KOPT-K1 (cell line): ENCODE measurements around the gene KCNA10.

ENCODE experiments used
- H3K27ac ChIP-seq: fragments of 200-600 bp; sonication (generic); 2 replicates; pipeline ENCODE4 v1.5.1; 2016; ENCODE audit warnings: antibody characterized with exemption, mild to moderate bottlenecking, low read depth, low read length; ENCODE audit not compliant: poor library complexity, severe bottlenecking
- H3K36me3 ChIP-seq: fragments of 200-600 bp; sonication (generic); 2 replicates; pipeline ENCODE4 v1.5.1; 2017; ENCODE audit warnings: antibody characterized with exemption, mild to moderate bottlenecking, low read length, moderate library complexity; ENCODE audit not compliant: insufficient read depth
- H3K9me3 ChIP-seq: fragments of 200-600 bp; sonication (generic); 2 replicates; pipeline ENCODE4 v1.5.1; 2017; ENCODE audit warnings: antibody characterized with exemption, low read length, mild to moderate bottlenecking; ENCODE audit not compliant: insufficient read depth, poor library complexity, severe bottlenecking

KCNA10 gene

DNA sequence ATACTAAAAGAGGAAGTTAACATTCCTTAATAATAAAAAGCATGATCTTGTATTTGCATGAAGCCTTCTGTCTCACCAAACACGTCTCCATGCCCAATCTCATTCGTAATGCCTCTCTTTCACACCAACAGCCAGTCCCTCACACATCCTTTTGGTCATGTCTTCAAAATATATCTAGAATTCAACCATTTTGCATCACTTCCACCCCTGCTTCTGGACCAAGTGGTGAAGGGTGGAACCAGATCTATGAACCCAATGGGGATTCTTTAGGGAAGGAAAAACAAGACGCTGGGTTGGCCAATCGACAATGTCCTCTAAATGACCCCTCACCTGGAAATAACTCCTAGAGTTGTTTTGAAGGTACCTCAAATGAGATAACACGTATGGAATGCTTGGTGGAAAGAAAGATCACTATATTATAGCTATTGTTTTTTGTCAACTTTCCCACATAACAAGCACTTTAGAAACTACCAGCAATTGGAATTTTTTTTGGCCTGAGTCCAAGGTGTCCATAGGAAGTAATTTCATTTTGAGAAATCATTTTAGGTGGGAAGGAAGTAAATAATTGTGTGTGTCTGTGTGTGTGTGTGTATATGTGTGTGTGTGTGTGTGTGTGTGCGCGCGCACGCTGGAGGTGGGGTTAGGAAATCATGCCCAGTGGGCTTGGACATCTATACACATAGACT is at the start of gene KCNA10:
TSS of gene KCNA10 (minus strand) at position 51 of the 686 bp plus-strand sequence. CDS start 388 bp downstream, outside the sequence.
- Histone ChIP-seq H3K27ac (no peak within 1 kb of the TSS), H3K36me3 (no peaks in the 10 kb centered on the region), H3K9me3 (no peaks in the 10 kb centered on the region)

- no peaks in the 10 kb centered on the region for H3K9me3 ChIP-seq
- H3K36me3 ChIP-seq = no peaks in the 10 kb centered on the region
- H3K27ac ChIP-seq = no peak overlapping the region
These were observed 47.9 kb upstream of the KCNA10 start for GRCh38 chr1:110566836-110567235.

- Histone ChIP-seq H3K27ac (no peak overlapping the region), H3K9me3 (no peaks in the 10 kb centered on the region), H3K36me3 (no peaks in the 10 kb centered on the region)
These were observed 46.6 kb upstream of the KCNA10 start for GRCh38 chr1:110565565-110565964.

- no peaks in the 10 kb centered on the region for H3K36me3 ChIP-seq
- no peak overlapping the region for H3K27ac ChIP-seq
- H3K9me3 ChIP-seq = no peaks in the 10 kb centered on the region
These were observed 44.1 kb upstream of the KCNA10 start for GRCh38 chr1:110563089-110563488.

DNA sequence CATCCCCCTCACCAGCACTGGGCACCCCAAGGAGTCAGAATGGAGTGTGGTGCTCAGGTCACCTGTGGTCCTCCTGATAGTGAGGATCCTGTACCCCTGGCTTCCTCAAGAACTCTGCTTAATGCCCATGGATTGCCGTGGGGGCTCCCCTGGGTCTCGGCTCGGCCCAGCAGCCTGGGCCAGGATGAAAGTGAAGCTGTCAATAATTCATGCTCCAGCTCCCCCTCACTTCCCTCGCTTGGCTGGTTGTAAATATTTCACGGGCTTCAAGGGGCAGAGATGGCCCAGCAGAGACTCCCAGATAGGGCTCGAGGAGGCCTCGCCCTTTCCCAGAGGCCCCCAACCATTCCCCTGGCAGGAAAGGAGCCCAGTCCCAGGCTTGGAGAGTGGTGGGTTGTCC is 42.6 kb upstream of the KCNA10 start:
- Histone ChIP-seq H3K9me3 (no peaks in the 10 kb centered on the region), H3K36me3 (no peaks in the 10 kb centered on the region), H3K27ac (no peak overlapping the region)

- H3K36me3 ChIP-seq = no peaks in the 10 kb centered on the region
- no peak overlapping the region for H3K27ac ChIP-seq
- no peaks in the 10 kb centered on the region for H3K9me3 ChIP-seq
These were observed 40.2 kb upstream of the KCNA10 start for GRCh38 chr1:110559157-110559556.

DNA sequence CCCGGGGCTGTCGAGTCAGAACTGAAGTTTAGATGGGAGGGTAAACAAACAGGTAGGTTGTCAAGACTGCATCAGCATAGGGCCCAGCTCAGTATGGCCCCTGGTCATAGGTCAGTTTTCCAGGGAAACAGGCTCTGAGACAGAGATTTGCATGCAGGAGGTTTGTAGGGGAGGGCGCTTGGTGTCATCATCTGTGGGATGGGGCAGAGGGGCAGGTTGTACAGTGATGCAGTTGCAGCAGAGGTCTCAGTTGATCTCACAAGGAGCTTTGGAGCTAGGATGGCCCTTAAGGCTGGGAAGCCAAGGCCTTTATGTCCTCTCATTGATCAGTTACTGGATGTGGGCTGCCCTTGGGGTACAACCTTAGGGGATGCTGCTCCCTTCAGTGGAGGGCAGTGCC is 38.5 kb upstream of the KCNA10 start:
- Histone ChIP-seq H3K9me3 (no peaks in the 10 kb centered on the region), H3K27ac (no peak overlapping the region), H3K36me3 (no peaks in the 10 kb centered on the region)

DNA sequence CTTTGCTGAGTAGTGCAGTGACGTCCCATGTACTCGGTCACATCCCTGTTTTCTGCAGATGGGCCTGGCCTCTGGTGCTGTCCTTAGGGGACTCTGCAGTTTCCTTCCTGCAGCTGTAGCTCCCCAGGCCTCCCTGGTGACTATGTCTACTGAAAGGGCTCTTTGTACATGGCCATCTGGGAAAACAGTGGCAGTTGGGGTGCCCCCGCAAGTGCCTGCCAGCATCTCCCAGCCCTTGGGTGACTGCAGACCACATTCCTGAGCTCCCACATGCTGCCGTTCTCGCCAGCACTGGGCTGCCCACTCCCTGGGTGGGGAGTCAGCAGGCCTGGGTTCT is 37.5 kb upstream of the KCNA10 start:
- no peaks in the 10 kb centered on the region for H3K9me3 ChIP-seq
- no peaks in the 10 kb centered on the region for H3K36me3 ChIP-seq
- H3K27ac ChIP-seq = no peak overlapping the region

DNA sequence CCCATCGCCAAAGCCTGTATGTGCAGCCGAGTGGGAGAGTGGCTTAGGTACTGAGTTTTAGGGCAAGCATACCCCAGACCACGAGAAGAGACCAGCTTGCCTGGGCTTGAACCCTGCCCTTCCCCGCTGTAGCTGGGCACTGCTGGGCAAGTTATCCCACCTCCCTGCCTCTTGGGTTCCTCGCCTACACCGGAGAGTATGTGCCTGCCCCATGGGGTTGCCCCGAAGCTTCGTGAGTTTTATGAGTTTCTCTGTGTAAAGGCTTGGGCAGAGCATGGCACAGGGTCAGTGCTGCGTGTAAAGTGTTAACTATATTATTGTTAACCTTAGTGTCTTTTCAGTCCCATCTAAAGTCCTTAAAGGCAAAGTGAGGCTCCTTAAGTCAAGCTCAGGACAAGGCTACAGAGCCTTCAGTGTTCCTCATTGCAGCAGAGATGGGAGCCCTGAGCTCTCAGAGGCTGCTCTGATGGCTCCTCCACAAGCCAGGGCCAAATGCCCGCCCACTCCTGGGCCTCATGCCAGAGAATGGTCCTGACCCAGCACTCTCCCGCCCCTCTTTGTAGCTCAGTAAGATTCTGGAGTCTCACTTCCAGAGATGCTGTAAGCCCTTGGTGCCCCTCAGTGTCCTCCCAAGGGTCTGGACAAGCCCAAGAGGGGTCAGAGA is 37.0 kb upstream of the KCNA10 start:
- no peaks in the 10 kb centered on the region for H3K36me3 ChIP-seq
- no peaks in the 10 kb centered on the region for H3K9me3 ChIP-seq
- H3K27ac ChIP-seq = no peak overlapping the region

- Histone ChIP-seq H3K36me3 (no peaks in the 10 kb centered on the region), H3K9me3 (no peaks in the 10 kb centered on the region), H3K27ac (no peak overlapping the region)
These were observed 36.2 kb upstream of the KCNA10 start for GRCh38 chr1:110554871-110555801.

DNA sequence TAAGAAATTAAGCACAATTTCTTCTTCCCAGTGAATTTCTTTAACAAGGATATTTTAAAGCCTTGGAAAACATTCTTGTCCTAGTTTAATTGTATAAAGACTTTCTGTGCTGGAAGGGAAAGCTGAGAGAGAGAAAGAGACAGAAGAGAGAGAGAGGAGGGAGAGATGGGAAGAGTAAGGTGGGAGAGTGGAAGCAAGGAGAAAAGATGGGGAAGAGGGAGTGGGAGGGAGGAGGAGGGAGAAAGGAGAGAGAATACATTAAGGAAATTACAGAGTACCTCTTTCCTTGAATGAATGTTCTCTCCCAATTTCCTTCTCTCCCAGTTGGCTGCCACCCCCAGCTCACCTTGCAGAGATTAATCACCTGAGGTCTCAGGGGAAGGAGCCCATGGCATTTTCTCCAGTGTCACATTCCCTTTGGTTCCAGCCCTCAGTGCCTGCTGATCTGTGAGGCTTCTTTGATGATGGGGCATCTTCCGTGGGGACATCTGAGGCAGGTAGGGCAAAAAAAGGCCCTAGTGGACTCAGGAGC is 32.4 kb upstream of the KCNA10 start:
- H3K27ac ChIP-seq = no peak overlapping the region
- no peaks in the 10 kb centered on the region for H3K9me3 ChIP-seq
- no peaks in the 10 kb centered on the region for H3K36me3 ChIP-seq

DNA sequence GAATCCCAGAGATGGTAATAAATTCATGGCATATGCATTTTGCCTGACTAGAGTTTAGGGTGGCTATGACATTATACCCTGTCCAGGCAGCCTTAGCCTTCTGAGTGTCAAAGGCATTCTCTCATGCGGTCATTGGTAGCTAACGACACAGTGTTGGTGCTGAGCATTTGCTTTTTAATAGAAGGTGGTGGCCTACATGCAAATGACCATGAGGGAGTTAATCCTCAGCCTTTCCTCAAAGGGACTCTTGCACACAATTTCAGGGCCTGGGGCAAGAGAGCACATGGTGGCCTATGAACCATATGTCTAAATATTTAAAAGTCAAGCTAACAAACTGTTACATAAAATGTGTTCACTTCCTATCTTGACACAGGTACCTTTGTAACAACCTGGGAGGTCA is 30.9 kb upstream of the KCNA10 start:
- no peaks in the 10 kb centered on the region for H3K9me3 ChIP-seq
- H3K36me3 ChIP-seq = no peaks in the 10 kb centered on the region
- H3K27ac ChIP-seq = no peak overlapping the region

DNA sequence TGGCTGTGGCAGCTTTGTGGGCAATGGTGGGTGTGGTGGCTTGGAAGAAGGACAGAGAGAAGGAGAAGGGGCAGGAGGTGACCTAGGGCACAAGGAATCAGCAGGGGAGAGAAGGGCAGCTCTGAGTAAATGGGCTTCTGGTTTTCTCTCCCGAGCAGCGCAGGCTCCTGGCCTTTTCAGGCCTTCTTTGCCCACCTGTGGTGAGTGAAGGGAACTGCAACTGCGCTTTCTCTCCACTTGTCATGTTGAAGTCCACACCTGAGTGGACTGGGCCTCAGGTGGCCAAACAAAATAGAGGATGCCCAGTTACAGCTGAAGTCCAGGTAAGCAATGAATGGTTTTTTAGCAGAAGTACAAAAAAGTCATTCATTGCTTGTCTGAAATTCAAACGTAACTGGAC is 29.4 kb upstream of the KCNA10 start:
- Histone ChIP-seq H3K9me3 (no peaks in the 10 kb centered on the region), H3K27ac (no peak overlapping the region), H3K36me3 (no peaks in the 10 kb centered on the region)

GRCh38 chr1:110547017-110547416 is 28.0 kb upstream of the KCNA10 start:
- no peak overlapping the region for H3K27ac ChIP-seq
- no peaks in the 10 kb centered on the region for H3K36me3 ChIP-seq
- no peaks in the 10 kb centered on the region for H3K9me3 ChIP-seq

- no peaks in the 10 kb centered on the region for H3K36me3 ChIP-seq
- H3K27ac ChIP-seq = no peak overlapping the region
- H3K9me3 ChIP-seq = no peaks in the 10 kb centered on the region
These were observed 26.5 kb upstream of the KCNA10 start for GRCh38 chr1:110545492-110545891.
